ENCODE measurements around the gene KLK5. TPM values are rescaled to one million over a fixed set of nuclear protein-coding genes. Genes with fewer than 3 reads are reported as not detected.
"Not testable (repeated sequence)": the region's sequence is repeated elsewhere in the genome, so short reads cannot be mapped to it uniquely, and the experiment has no call there.

Gene KLK5
- total and polyA plus RNA-seq, 9 donors = 0.17 to 2.3 (median 0.41) TPM; not detected in 6

- H3K4me3 ChIP-seq = no peak overlapping the region
- no peaks in the 10 kb centered on the region for H3K27me3 ChIP-seq
- DNase-seq = no peak
- intact Hi-C loops (cut with DNase I) = no loop called here
- no peak overlapping the region for H3K27ac ChIP-seq
- H3K4me1 ChIP-seq (ENCODE audit: insufficient read depth) = no peaks in the 10 kb centered on the region
- TF ChIP-seq POLR2A (IDR thresholded peaks at IDR 0.05) (no peak), EP300 (IDR thresholded peaks at IDR 0.05) (no peak)
- TF ChIP-seq, protein P1, sequence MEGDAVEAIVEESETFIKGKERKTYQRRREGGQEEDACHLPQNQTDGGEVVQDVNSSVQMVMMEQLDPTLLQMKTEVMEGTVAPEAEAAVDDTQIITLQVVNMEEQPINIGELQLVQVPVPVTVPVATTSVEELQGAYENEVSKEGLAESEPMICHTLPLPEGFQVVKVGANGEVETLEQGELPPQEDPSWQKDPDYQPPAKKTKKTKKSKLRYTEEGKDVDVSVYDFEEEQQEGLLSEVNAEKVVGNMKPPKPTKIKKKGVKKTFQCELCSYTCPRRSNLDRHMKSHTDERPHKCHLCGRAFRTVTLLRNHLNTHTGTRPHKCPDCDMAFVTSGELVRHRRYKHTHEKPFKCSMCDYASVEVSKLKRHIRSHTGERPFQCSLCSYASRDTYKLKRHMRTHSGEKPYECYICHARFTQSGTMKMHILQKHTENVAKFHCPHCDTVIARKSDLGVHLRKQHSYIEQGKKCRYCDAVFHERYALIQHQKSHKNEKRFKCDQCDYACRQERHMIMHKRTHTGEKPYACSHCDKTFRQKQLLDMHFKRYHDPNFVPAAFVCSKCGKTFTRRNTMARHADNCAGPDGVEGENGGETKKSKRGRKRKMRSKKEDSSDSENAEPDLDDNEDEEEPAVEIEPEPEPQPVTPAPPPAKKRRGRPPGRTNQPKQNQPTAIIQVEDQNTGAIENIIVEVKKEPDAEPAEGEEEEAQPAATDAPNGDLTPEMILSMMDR (IDR thresholded peaks at IDR 0.05) = no peak
- 59 to 65% (median 64%) methylated on average over 4 of the region's 4 CpGs for WGBS, 3 donors
- H3K9me3 ChIP-seq = no peaks in the 10 kb centered on the region
- H3K36me3 ChIP-seq = no peaks in the 10 kb centered on the region
Measured at GRCh38 chr19:50998686-50999085, 45.8 kb upstream of the KLK5 start.

- Histone ChIP-seq H3K9me3 (no peaks in the 10 kb centered on the region), H3K27me3 (no peaks in the 10 kb centered on the region), H3K27ac (no peak overlapping the region), H3K36me3 (no peaks in the 10 kb centered on the region), H3K4me1 (ENCODE audit: insufficient read depth) (no peaks in the 10 kb centered on the region), H3K4me3 (no peak overlapping the region)
- WGBS, 3 donors = 46 to 62% (median 53%) methylated on average over 5 of the region's 5 CpGs
- no peak for DNase-seq
- TF ChIP-seq EP300 (IDR thresholded peaks at IDR 0.05) (no peak), POLR2A (IDR thresholded peaks at IDR 0.05) (no peak)
- TF ChIP-seq, protein P1 (IDR thresholded peaks at IDR 0.05) = no peak
- intact Hi-C loops (cut with DNase I) = no loop called here
Measured at GRCh38 chr19:50998061-50998460, 45.2 kb upstream of the KLK5 start.

GRCh38 chr19:50994129-50994528, 41.3 kb upstream of the KLK5 start:
- DNase-seq = no peak
- no peak overlapping the region for H3K27ac ChIP-seq
- 65 to 80% (median 67%) methylated on average over 2 of the region's 2 CpGs for WGBS, 3 donors
- TF ChIP-seq EP300 (IDR thresholded peaks at IDR 0.05) (no peak), POLR2A (IDR thresholded peaks at IDR 0.05) (no peak)
- TF ChIP-seq, protein P1 (IDR thresholded peaks at IDR 0.05) = no peak
- H3K4me1 ChIP-seq (ENCODE audit: insufficient read depth) = no peaks in the 10 kb centered on the region
- no peaks in the 10 kb centered on the region for H3K9me3 ChIP-seq
- no peaks in the 10 kb centered on the region for H3K36me3 ChIP-seq
- no peak overlapping the region for H3K4me3 ChIP-seq
- no peaks in the 10 kb centered on the region for H3K27me3 ChIP-seq
- intact Hi-C loops (cut with DNase I) = no loop called here

- H3K4me1 ChIP-seq (ENCODE audit: insufficient read depth) = no peaks in the 10 kb centered on the region
- no peaks in the 10 kb centered on the region for H3K9me3 ChIP-seq
- no peaks in the 10 kb centered on the region for H3K36me3 ChIP-seq
- 55 to 57% (median 57%) methylated on average over 2 of the region's 2 CpGs for WGBS, 3 donors
- no peak overlapping the region for H3K27ac ChIP-seq
- no peak for TF ChIP-seq EP300 (IDR thresholded peaks at IDR 0.05)
- TF ChIP-seq, protein P1 (IDR thresholded peaks at IDR 0.05) = no peak
- TF ChIP-seq POLR2A (IDR thresholded peaks at IDR 0.05) = no peak
- intact Hi-C loops (cut with DNase I) = no loop called here
- H3K27me3 ChIP-seq = no peaks in the 10 kb centered on the region
- no peak for DNase-seq
- no peak overlapping the region for H3K4me3 ChIP-seq
Measured at GRCh38 chr19:50992666-50993035, 39.8 kb upstream of the KLK5 start.

DNA sequence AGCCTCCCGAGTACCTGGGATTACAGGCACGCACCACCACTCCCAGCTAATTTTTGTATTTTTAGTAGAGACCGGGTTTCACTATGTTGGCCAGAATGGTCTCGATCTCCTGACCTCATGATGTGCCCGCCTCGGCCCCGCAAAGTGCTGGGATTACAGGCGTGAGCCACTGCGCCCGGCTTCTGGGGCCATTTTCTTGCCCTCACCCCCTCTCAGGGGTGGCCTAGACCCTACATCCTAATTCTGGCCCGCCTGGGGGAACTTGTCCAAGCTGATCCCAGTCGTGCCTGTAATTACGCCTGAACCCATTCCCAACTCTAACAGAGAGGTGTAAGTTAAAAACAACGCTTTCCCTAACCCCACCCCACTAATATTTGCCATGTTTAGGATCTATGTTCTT, 31.6 kb upstream of the KLK5 start:
- H3K27ac ChIP-seq; H3K9me3 ChIP-seq; H3K27me3 ChIP-seq; DNase-seq; H3K36me3 ChIP-seq; intact Hi-C loops (cut with DNase I); H3K4me1 ChIP-seq (ENCODE audit: insufficient read depth); H3K4me3 ChIP-seq: not testable (repeated sequence)
- 80 to 84% (median 81%) methylated on average over 14 of the region's 14 CpGs for WGBS, 3 donors
